GM18520 (cell line): ENCODE measurements around the gene TNKS2.
"Not testable (repeated sequence)": the region's sequence is repeated elsewhere in the genome, so short reads cannot be mapped to it uniquely, and the experiment has no call there.

ENCODE experiments used
- ATAC-seq: cut with Tn5 transposase; IDR thresholded peaks from one replicate; pipeline ENCODE4 v1.9.1; 2021; ENCODE audit not compliant: unreplicated experiment

TNKS2 gene

GRCh38 chr10:91864744-91865143 lies 66.5 kb downstream of the TNKS2 start:
- no peak for ATAC-seq

GRCh38 chr10:91865562-91866081 lies 67.4 kb downstream of the TNKS2 start:
- ATAC-seq: no peak

- no peak for ATAC-seq
These were observed 76.9 kb downstream of the TNKS2 start for GRCh38 chr10:91875156-91875555.

GRCh38 chr10:91875779-91876178 lies 77.6 kb downstream of the TNKS2 start:
- ATAC-seq: no peak

GRCh38 chr10:91879515-91880170 lies 81.4 kb downstream of the TNKS2 start:
- no peak for ATAC-seq

GRCh38 chr10:91880310-91880709 lies 82.1 kb downstream of the TNKS2 start:
- no peak for ATAC-seq

GRCh38 chr10:91883549-91884444 lies 85.6 kb downstream of the TNKS2 start:
- ATAC-seq: no peak

- ATAC-seq: no peak
These were observed 86.3 kb downstream of the TNKS2 start for GRCh38 chr10:91884536-91884935.

GRCh38 chr10:91885362-91886079 lies 87.3 kb downstream of the TNKS2 start:
- no peak for ATAC-seq

GRCh38 chr10:91886954-91887271 lies 88.7 kb downstream of the TNKS2 start:
- no peak for ATAC-seq

- no peak for ATAC-seq
These were observed 89.2 kb downstream of the TNKS2 start for GRCh38 chr10:91887272-91888076.

- no peak for ATAC-seq
These were observed 93.1 kb downstream of the TNKS2 start for GRCh38 chr10:91891125-91892001.

- no peak for ATAC-seq
These were observed 94.8 kb downstream of the TNKS2 start for GRCh38 chr10:91893051-91893450.

- ATAC-seq: not testable (repeated sequence)
These were observed 96.0 kb downstream of the TNKS2 start for GRCh38 chr10:91894261-91894685.

GRCh38 chr10:91896212-91896756 lies 98.1 kb downstream of the TNKS2 start:
- no peak for ATAC-seq

- ATAC-seq: no peak
These were observed 99.2 kb downstream of the TNKS2 start for GRCh38 chr10:91897421-91897820.

- ATAC-seq: no peak
These were observed 103.8 kb downstream of the TNKS2 start for GRCh38 chr10:91901784-91902677.

GRCh38 chr10:91907033-91907594 lies 108.9 kb downstream of the TNKS2 start:
- no peak for ATAC-seq
